ENCODE results near the gene HOXD9. TPM values are rescaled to one million over a fixed set of nuclear protein-coding genes. Genes with fewer than 3 reads are reported as not detected.

HOXD9 gene
- total RNA-seq, 1 experiment from 2014 or later = not detected

DNA sequence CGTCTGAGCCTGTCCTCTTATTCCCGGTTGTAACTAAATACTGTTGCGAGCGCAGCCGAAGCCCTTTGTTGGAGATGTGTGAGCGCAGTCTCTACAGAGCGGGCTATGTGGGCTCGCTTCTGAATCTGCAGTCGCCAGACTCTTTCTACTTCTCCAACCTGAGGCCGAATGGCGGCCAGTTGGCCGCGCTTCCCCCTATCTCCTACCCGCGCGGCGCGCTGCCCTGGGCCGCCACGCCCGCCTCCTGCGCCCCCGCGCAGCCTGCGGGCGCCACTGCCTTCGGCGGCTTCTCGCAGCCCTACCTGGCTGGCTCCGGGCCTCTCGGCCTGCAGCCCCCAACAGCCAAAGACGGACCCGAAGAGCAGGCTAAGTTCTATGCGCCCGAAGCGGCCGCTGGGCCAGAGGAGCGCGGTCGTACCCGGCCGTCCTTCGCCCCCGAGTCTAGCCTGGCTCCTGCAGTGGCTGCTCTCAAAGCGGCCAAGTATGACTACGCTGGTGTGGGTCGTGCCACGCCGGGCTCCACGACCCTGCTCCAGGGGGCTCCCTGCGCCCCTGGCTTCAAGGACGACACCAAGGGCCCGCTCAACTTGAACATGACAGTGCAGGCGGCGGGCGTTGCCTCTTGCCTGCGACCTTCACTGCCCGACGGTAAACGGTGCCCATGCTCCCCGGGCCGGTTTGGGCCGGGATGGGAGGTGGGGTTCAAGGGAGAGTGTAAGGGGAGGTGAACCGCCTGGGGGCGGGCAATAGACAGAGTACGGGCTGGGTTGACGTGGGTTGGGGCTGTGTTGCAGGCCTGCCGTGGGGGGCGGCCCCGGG is 22.6 kb upstream of the HOXD9 start, which contains the start of gene HOXD12:
TSS of gene HOXD12 (plus strand) at position 68 of the 819 bp plus-strand sequence. CDS start at position 75, 7 bp downstream.
- Mint-ChIP-seq H3K36me3 (no peaks in the 10 kb centered on the region), H3K9me3 (no peaks in the 10 kb centered on the region), H3K27ac (no peak within 1 kb of the TSS), H3K4me3 (peak within 1 kb of the TSS; percentile 65), H3K4me1 (peaks cover 61% of the 10 kb centered on the region), H3K27me3 (ENCODE audit: low read depth) (peaks cover 99% of the 10 kb centered on the region)
- DNase-seq (ENCODE audit: low spot score) = no peak
- CTCF ChIA-PET = no interaction called here
- POLR2A ChIA-PET = interaction anchor here (0.6 kb wide), 1 partner anchor 36 kb away, joined by 7 read pairs; no protein-coding TSS in a partner anchor
- TF ChIP-seq CDX4 (CRISPR knock-in tag; IDR thresholded peaks at IDR 0.05; ENCODE audit: borderline replicate concordance) = no peak
- TF ChIP-seq, protein P1, sequence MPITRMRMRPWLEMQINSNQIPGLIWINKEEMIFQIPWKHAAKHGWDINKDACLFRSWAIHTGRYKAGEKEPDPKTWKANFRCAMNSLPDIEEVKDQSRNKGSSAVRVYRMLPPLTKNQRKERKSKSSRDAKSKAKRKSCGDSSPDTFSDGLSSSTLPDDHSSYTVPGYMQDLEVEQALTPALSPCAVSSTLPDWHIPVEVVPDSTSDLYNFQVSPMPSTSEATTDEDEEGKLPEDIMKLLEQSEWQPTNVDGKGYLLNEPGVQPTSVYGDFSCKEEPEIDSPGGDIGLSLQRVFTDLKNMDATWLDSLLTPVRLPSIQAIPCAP (CRISPR knock-in tag; IDR thresholded peaks at IDR 0.05) = no peak
- no peak for TF ChIP-seq ZNF281 (CRISPR knock-in tag; IDR thresholded peaks at IDR 0.05)
- no peak for TF ChIP-seq GRHL2 (CRISPR knock-in tag; IDR thresholded peaks at IDR 0.05; ENCODE audit: insufficient replicate concordance, severe bottlenecking)
- no peak for TF ChIP-seq ZNF512 (CRISPR knock-in tag; IDR thresholded peaks at IDR 0.05; ENCODE audit: borderline replicate concordance)
- TF ChIP-seq SMAD3 (CRISPR knock-in tag; IDR thresholded peaks at IDR 0.05; ENCODE audit: borderline replicate concordance) = no peak
- no peak for TF ChIP-seq ZNF396 (CRISPR knock-in tag; IDR thresholded peaks at IDR 0.05; ENCODE audit: borderline replicate concordance)
- no peak for TF ChIP-seq ATF1 (CRISPR knock-in tag; IDR thresholded peaks at IDR 0.05)
- no peak for TF ChIP-seq ZNF416 (CRISPR knock-in tag; IDR thresholded peaks at IDR 0.05)
- TF ChIP-seq, protein P2, sequence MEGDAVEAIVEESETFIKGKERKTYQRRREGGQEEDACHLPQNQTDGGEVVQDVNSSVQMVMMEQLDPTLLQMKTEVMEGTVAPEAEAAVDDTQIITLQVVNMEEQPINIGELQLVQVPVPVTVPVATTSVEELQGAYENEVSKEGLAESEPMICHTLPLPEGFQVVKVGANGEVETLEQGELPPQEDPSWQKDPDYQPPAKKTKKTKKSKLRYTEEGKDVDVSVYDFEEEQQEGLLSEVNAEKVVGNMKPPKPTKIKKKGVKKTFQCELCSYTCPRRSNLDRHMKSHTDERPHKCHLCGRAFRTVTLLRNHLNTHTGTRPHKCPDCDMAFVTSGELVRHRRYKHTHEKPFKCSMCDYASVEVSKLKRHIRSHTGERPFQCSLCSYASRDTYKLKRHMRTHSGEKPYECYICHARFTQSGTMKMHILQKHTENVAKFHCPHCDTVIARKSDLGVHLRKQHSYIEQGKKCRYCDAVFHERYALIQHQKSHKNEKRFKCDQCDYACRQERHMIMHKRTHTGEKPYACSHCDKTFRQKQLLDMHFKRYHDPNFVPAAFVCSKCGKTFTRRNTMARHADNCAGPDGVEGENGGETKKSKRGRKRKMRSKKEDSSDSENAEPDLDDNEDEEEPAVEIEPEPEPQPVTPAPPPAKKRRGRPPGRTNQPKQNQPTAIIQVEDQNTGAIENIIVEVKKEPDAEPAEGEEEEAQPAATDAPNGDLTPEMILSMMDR (IDR thresholded peaks at IDR 0.05) = no peak
- TF ChIP-seq ZNF532 (CRISPR knock-in tag; IDR thresholded peaks at IDR 0.05; ENCODE audit: borderline replicate concordance) = no peak
- no peak for TF ChIP-seq FOXJ3 (CRISPR knock-in tag; IDR thresholded peaks at IDR 0.05; ENCODE audit: borderline replicate concordance)
- no peak for TF ChIP-seq SMAD4 (CRISPR knock-in tag; IDR thresholded peaks at IDR 0.05)
- TF ChIP-seq ZNF263 (CRISPR knock-in tag; IDR thresholded peaks at IDR 0.05; ENCODE audit: low read depth) = no peak
- TF ChIP-seq USF2 (CRISPR knock-in tag; IDR thresholded peaks at IDR 0.05) = no peak
- no peak for TF ChIP-seq NR3C1 (CRISPR knock-in tag; conservative IDR thresholded peaks at IDR 0.05; ENCODE audit: low read depth)
- TF ChIP-seq, protein P3, sequence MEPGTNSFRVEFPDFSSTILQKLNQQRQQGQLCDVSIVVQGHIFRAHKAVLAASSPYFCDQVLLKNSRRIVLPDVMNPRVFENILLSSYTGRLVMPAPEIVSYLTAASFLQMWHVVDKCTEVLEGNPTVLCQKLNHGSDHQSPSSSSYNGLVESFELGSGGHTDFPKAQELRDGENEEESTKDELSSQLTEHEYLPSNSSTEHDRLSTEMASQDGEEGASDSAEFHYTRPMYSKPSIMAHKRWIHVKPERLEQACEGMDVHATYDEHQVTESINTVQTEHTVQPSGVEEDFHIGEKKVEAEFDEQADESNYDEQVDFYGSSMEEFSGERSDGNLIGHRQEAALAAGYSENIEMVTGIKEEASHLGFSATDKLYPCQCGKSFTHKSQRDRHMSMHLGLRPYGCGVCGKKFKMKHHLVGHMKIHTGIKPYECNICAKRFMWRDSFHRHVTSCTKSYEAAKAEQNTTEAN (CRISPR knock-in tag; IDR thresholded peaks at IDR 0.05) = no peak
- no peak for TF ChIP-seq GTF2I (CRISPR knock-in tag; conservative IDR thresholded peaks at IDR 0.05)
- ATAC-seq = no peak

All from WTC11 (cell line).